DMS153 (cell line): ENCODE data around the gene CAMK4.
"Not testable (repeated sequence)": the region's sequence is repeated elsewhere in the genome, so short reads cannot be mapped to it uniquely, and the experiment has no call there.

ENCODE experiments used
- DNase-seq: peaks from one replicate; lab custom pipeline; 2025; lab: John Stamatoyannopoulos, UW

The CAMK4 gene

DNA sequence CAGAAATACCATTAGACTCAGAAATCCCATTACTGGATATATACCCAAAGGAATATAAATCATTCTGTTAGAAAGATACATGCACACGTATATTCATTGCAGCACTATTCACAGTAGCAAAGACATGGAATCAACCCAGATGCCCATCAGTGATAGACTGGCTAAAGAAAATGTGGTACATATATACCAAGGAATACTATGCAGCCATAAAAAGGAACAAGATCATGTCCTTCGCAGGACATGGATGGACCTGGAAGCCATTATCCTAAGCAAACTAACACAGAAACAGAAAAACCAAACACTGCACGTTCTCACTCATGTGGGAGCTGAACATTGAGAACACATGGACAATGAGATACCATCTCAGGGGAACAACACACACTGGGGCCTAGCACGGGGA lies 33.4 kb downstream of the CAMK4 start:
- not testable (repeated sequence) for DNase-seq

- DNase-seq = no peak
Measured at GRCh38 chr5:111259636-111260035, 35.5 kb downstream of the CAMK4 start.

DNA sequence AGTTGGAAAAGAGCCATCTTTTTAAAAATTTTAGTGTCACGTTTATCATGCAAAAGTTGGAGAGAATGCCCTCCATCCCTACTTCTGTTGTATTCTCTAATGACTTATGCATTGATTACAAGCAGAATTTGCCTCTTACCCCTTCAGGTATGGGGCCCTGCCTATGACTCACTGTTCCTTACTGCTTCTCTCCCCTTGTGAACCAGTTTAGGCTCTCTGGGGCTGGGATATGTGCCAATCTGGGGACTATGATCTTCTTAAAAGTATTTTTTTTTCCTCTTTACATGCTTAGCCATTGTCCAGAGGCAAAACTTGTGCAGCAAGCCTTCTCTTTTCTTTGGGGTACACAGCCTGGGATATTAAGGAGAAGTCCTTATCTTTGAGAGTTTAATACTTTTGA lies 37.4 kb downstream of the CAMK4 start:
- DNase-seq = no peak

GRCh38 chr5:111262153-111262552 lies 38.0 kb downstream of the CAMK4 start:
- DNase-seq = no peak

DNA sequence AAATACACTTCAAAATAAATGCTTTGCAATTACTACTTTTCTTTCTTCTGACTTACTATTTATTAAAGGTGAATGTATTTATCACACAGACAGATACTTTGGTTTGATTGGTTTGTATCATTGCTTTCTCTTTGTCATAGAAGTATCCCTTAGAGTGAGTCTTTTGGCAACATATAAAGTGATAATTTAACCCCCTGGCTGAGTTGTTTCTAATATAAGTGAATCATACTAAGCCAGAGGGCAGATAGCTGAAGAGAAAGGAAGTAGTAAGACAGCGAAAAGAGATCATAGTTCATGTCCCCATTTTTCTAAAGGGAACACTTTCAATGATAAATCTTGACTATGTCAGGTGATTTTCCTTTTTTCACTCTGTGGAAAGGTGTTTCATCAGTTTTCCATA lies 38.6 kb downstream of the CAMK4 start:
- DNase-seq = no peak

DNA sequence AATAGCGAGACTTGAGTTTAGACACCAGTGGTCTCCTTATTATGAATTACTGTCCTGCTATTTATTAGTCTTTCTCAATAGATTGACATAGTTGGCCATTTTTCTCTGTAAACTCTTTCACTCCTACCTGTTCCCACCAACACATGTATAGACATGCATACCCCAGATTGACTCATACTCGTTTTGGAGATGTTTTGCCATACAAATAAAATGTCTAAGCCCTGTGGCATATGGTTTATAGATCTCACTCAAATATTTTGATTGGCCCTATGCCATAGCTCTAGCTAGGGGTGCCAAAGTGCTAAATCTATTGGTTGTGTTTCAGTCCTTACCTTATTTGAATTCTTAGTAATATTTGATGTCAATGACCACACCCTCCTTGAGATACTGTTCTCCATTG lies 42.3 kb downstream of the CAMK4 start:
- no peak for DNase-seq

GRCh38 chr5:111268300-111268699 lies 44.1 kb downstream of the CAMK4 start:
- no peak for DNase-seq

DNA sequence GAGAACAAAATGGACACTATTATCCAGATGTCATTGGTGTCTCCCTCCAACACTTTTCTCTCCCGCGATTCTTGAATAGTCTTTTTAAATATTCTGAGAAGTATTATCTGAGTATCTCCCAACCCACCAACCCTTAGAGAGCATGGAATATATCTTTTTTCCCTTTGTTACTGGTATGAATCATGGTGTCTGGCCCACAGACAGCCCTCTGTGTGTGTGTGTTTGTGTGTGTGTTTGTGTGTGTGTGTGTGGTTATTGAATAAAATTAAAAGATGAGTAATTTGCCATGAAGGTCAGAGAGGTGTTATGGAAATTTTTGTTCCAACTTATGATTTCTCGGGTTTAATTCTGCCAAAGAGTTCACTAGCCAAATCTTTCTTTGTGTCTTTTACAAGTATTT lies 47.7 kb downstream of the CAMK4 start:
- no peak for DNase-seq

DNA sequence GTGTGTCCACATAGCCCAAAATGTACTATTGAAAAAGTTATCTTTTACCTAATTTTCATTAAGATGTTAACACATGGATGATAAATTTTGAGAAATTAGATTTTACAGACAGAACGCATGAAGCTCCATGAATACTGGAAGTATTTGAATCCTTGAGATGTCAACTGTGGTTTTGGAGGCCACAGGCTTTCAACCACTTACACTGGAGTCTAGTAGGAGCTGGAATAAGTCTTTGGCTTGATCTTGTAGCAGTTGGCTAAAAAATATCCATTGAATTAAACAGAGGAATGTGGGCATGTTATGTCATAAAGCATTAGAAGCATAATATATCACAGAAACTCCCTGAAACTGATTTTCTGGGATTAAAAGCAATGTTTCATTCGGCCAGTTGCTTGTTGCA lies 52.9 kb downstream of the CAMK4 start:
- no peak for DNase-seq

- DNase-seq = no peak
Measured at GRCh38 chr5:111278858-111279504, 54.8 kb downstream of the CAMK4 start.

DNA sequence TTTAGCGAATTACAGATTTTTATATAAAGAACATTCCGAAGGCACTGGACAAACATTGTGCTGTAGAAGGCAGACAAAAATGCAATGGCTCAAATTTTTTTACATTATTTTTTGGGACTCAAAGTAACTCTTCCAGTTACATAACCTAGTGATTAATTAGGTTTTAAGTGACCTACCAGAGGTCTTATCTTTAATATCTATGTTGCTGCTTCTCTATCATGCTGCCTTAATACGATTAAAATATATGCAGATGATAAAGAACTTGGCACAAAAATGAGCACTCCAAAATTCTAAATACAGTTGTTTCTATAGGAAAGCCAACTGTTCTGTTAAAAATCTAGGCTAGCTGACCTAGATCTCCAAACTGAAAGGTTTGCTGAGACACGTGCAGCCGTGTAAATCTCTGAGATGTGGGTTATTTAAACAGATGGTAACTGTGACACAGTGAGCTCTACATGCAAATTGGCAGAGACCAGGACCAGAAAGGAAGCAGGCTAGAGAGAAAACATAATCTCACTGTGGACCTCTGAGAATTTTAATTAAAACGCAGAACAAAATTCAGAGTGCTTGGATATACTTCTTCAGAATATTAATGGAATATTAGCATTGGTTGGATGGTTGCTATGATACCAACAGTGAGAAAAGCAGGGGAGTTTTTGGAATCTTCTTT lies 56.2 kb downstream of the CAMK4 start:
- DNase-seq = no peak

DNA sequence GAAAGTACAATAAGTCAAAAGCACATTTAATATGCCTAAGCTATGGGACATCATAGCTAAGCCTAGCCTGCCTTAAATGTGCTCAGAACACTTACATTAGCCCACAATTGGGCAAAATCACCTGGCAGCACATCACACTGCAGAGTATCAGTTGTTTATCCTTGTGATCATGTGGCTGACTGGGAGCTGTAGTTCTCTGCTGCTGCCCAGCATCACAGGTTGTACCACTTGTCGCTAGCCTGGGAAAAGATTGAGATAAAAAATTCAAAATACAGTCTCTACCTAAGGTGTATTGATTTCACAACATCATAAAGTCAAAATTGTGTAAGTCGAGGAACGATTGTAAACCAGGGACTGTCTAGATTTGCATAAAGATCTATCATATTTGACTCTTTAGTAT lies 58.6 kb downstream of the CAMK4 start:
- DNase-seq = no peak

DNA sequence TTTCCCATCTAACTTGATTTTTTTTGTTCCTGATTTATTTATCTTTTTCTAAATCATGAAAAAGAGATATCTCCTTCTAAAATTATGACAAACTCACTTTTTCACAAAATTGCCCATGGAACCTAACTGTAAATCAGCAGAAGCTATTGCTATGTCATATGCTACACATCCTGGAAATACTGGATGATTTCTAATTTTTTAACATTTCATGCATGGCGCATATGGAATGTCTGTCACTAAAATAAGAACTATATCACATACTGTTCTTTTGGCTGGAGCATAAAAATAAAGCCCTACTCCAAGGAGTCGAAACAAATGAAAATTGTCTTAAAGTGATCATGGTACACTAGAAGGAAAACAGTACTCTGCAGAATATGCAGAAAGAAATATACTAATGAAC lies 60.6 kb downstream of the CAMK4 start:
- DNase-seq = no peak

DNA sequence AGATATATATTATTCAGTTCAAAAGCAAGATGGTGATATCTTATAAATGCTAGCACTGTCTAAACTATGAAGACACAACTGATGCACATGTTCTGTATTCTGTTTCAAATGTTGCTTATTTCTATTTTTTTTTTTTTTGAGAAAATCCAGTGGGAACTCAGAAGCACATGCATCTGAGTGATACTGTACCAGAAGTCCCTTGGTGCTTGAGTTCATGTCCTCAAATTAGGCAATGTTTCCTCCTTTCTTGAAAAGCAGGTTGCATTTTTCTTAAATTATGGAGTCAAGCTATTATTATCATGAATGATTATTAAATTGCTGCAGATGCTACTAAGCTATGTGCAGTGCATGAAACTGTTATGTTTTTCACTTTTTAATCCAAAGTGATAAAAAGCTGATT lies 70.4 kb downstream of the CAMK4 start:
- no peak for DNase-seq

- DNase-seq = no peak
Measured at GRCh38 chr5:111295649-111296048, 71.5 kb downstream of the CAMK4 start.

DNA sequence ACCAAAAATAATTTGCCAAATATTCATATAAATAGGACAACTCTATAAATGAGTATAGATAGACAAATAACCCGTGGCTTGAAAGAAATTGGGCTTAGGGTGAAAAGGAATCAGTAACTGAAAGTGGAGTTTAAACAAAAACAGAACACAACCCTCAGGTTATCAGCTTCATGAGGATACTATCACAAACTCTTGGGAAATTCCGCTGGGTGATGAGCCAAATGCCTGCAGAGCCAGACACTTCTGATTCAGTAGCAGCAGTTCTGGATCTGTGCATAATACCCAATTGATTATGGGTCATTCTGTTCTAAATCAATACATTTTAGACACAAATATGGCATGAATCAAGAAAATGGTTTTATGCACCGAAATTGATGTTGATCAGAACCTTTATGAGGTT lies 72.4 kb downstream of the CAMK4 start:
- DNase-seq = no peak

- DNase-seq = no peak
Measured at GRCh38 chr5:111299067-111299481, 74.9 kb downstream of the CAMK4 start.

GRCh38 chr5:111299831-111300432 lies 75.7 kb downstream of the CAMK4 start:
- no peak for DNase-seq

DNA sequence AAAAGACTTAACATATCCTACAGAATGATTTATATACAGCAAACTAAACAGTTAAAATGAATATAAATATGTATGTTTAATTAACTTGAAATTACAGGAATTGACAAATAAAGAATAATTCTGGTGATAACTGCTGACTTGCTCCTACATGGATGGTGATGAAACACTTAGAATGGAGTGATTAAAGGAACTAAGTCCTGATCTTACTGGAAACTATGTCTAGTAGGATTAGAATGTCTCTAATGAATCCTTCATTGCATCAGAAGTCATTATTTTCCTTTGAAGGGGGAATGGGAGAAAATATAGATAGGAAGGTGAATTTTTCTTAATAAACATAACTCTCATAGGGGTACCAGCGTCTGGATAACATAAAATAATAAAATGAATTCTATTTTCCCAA lies 77.1 kb downstream of the CAMK4 start:
- no peak for DNase-seq

- DNase-seq = not testable (repeated sequence)
Measured at GRCh38 chr5:111302043-111302442, 77.9 kb downstream of the CAMK4 start.

DNA sequence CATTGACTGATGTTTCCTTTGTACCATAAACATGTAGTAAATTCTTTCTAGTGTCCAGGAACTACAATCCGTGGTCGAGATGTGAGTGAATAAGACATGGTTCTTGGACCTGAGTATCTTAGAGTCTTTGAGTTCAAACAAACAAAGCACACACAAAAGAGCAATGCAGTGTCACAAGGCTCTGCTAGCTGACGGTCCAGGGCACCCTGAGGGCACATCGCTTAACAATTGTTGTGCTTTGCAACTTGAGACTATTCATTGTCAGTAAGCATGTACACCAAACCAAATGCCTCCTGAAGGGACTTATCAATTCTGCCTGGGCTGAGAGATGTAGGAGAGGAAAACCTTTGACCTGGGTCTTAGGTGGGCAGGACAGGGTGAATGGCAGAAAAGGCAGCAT lies 84.8 kb downstream of the CAMK4 start:
- no peak for DNase-seq

GRCh38 chr5:111309384-111309783 lies 85.2 kb downstream of the CAMK4 start:
- no peak for DNase-seq

- DNase-seq = no peak
Measured at GRCh38 chr5:111310711-111311620, 86.8 kb downstream of the CAMK4 start.
